ENCODE results near the gene GPS2.

The GPS2 gene

GRCh38 chr17:7292194-7292593 is 23.0 kb downstream of the GPS2 start:
- DNase-seq, result no peak

GRCh38 chr17:7290685-7291084 is 24.5 kb downstream of the GPS2 start:
- DNase-seq, result no peak

GRCh38 chr17:7290166-7290565 is 25.0 kb downstream of the GPS2 start:
- no peak for DNase-seq

- DNase-seq, result no peak
These were observed 25.7 kb downstream of the GPS2 start for GRCh38 chr17:7289256-7290032.

GRCh38 chr17:7285679-7286078 is 29.5 kb downstream of the GPS2 start:
- DNase-seq, result no peak

- DNase-seq, result no peak
These were observed 30.2 kb downstream of the GPS2 start for GRCh38 chr17:7284911-7285310.

- DNase-seq, result no peak
These were observed 31.5 kb downstream of the GPS2 start for GRCh38 chr17:7283471-7284216.

- no peak for DNase-seq
These were observed 32.3 kb downstream of the GPS2 start for GRCh38 chr17:7282752-7283321.

- DNase-seq, result no peak
These were observed 33.0 kb downstream of the GPS2 start for GRCh38 chr17:7281953-7282751.

GRCh38 chr17:7281074-7281952 is 33.8 kb downstream of the GPS2 start, which contains the start of gene SLC2A4:
TSS of gene SLC2A4 (plus strand) at chr17:7281718. CDS start at chr17:7281935, 217 bp downstream.
- peak; percentile 95 for DNase-seq

GRCh38 chr17:7280519-7281073 is 34.6 kb downstream of the GPS2 start:
- peak; percentile 92 for DNase-seq

GRCh38 chr17:7279448-7279847 is 35.7 kb downstream of the GPS2 start:
- DNase-seq, result no peak

GRCh38 chr17:7266784-7267183 is 48.4 kb downstream of the GPS2 start:
- no peak for DNase-seq

GRCh38 chr17:7263801-7264078 is 51.4 kb downstream of the GPS2 start:
- no peak for DNase-seq

- DNase-seq, result peak; percentile 16
These were observed 52.0 kb downstream of the GPS2 start for GRCh38 chr17:7262935-7263800.

Data from NCI-H2171 treated with DMSO at 0.1 percent for 48 hours (cell line).